Activated naive CD4-positive, alpha-beta T cell treated with anti-CD3 and anti-CD28 coated beads for 36 hours (primary cell): ENCODE measurements around the gene RAB7B. TPM values are rescaled to one million over a fixed set of nuclear protein-coding genes. Genes with fewer than 3 reads are reported as not detected.

ENCODE experiments used
- CTCF ChIA-PET: fragments of 350-600 bp; sonication (Branson Sonifier 250); formaldehyde crosslinking; loops from one replicate; lab custom pipeline; 2021; ENCODE audit warnings: antibody characterized with exemption; lab: Charles Lee
- DNase-seq: peaks from one replicate; pipeline ENCODE4 v3.0.0-alpha.2; 2020
- H3K27ac Mint-ChIP-seq: one replicate; pipeline ENCODE4 v1.8.0; 2021; ENCODE audit warnings: mild to moderate bottlenecking, mixed read lengths
- H3K27me3 Mint-ChIP-seq: one replicate; pipeline ENCODE4 v1.8.0; 2021; ENCODE audit warnings: low read depth, mixed read lengths
- H3K36me3 Mint-ChIP-seq: one replicate; pipeline ENCODE4 v1.8.0; 2021; ENCODE audit warnings: low read depth, mixed read lengths
- H3K4me1 Mint-ChIP-seq: one replicate; pipeline ENCODE4 v1.8.0; 2021; ENCODE audit warnings: low read depth, mixed read lengths
- H3K4me3 Mint-ChIP-seq: one replicate; pipeline ENCODE4 v1.8.0; 2021; ENCODE audit warnings: mild to moderate bottlenecking, moderate library complexity, mixed read lengths
- H3K9me3 Mint-ChIP-seq: one replicate; pipeline ENCODE4 v1.8.0; 2021; ENCODE audit warnings: mixed read lengths
- intact Hi-C: fragments of 100-400 bp; cut with micrococcal nuclease; formaldehyde crosslinking; loops from one replicate; pipeline ENCODE4 v1.15.1; 2023
- total RNA-seq, 2 experiments: library from RNA; stranded (reverse); gene quantifications; one replicate each; pipeline ENCODE4 v1.2.3, GENCODE V29; 2021

The RAB7B gene
- total RNA-seq, 2 experiments from 2014 or later = not detected

GRCh38 chr1:205967554-205968335, 35.5 kb downstream of the RAB7B start:
- CTCF ChIA-PET = interaction anchor here (0.9 to 3.1 kb wide), 3 partner anchors 10 to 304 kb away, joined by 4 to 12 read pairs (median 6); no protein-coding TSS in a partner anchor
- no peaks in the 10 kb centered on the region for H3K9me3 Mint-ChIP-seq
- no peak for DNase-seq
- H3K4me1 Mint-ChIP-seq = no peaks in the 10 kb centered on the region
- H3K27ac Mint-ChIP-seq = no peak overlapping the region
- H3K27me3 Mint-ChIP-seq = no peaks in the 10 kb centered on the region
- no peak overlapping the region for H3K4me3 Mint-ChIP-seq
- intact Hi-C loops = no loop called here
- H3K36me3 Mint-ChIP-seq = no peaks in the 10 kb centered on the region

- CTCF ChIA-PET = interaction anchor here (2.4 kb wide), 1 partner anchor 12 kb away, joined by 12 read pairs; no protein-coding TSS in a partner anchor
- no peak overlapping the region for H3K4me3 Mint-ChIP-seq
- H3K9me3 Mint-ChIP-seq = no peaks in the 10 kb centered on the region
- H3K4me1 Mint-ChIP-seq = peaks cover 10% of the 10 kb centered on the region
- no peaks in the 10 kb centered on the region for H3K36me3 Mint-ChIP-seq
- H3K27me3 Mint-ChIP-seq = peaks cover 4% of the 10 kb centered on the region
- no peak overlapping the region for H3K27ac Mint-ChIP-seq
- intact Hi-C loops = no loop called here
- DNase-seq = no peak
Observed at GRCh38 chr1:205965036-205965884, 37.9 kb downstream of the RAB7B start.

- Mint-ChIP-seq H3K9me3 (no peaks in the 10 kb centered on the region), H3K27ac (no peak overlapping the region), H3K4me3 (no peak overlapping the region), H3K4me1 (peaks cover 10% of the 10 kb centered on the region), H3K36me3 (no peaks in the 10 kb centered on the region), H3K27me3 (peaks cover 10% of the 10 kb centered on the region)
- CTCF ChIA-PET = interaction anchor here (1.1 to 2.4 kb wide), 2 partner anchors 14 kb away, joined by 5 to 12 read pairs; no protein-coding TSS in a partner anchor
- intact Hi-C loops = no loop called here
- no peak for DNase-seq
Observed at GRCh38 chr1:205963352-205964155, 39.6 kb downstream of the RAB7B start.

- CTCF ChIA-PET = interaction anchor here (1.1 kb wide), 1 partner anchor 14 kb away, joined by 5 read pairs; no protein-coding TSS in a partner anchor
- Mint-ChIP-seq H3K9me3 (no peaks in the 10 kb centered on the region), H3K27me3 (peaks cover 10% of the 10 kb centered on the region), H3K27ac (no peak overlapping the region), H3K4me3 (no peak overlapping the region), H3K36me3 (no peaks in the 10 kb centered on the region), H3K4me1 (peaks cover 10% of the 10 kb centered on the region)
- intact Hi-C loops = no loop called here
- no peak for DNase-seq
Observed at GRCh38 chr1:205962821-205963221, 40.4 kb downstream of the RAB7B start.

- peaks cover 10% of the 10 kb centered on the region for H3K4me1 Mint-ChIP-seq
- no peak overlapping the region for H3K4me3 Mint-ChIP-seq
- H3K27ac Mint-ChIP-seq = no peak overlapping the region
- peaks cover 10% of the 10 kb centered on the region for H3K27me3 Mint-ChIP-seq
- CTCF ChIA-PET = interaction anchor here (1.1 to 1.8 kb wide), 2 partner anchors 15 kb away, joined by 4 to 5 read pairs; no protein-coding TSS in a partner anchor
- H3K36me3 Mint-ChIP-seq = no peaks in the 10 kb centered on the region
- intact Hi-C loops = no loop called here
- DNase-seq = no peak
- no peaks in the 10 kb centered on the region for H3K9me3 Mint-ChIP-seq
Observed at GRCh38 chr1:205961991-205962820, 41.0 kb downstream of the RAB7B start.

- Mint-ChIP-seq H3K4me1 (peaks cover 10% of the 10 kb centered on the region), H3K27ac (no peak overlapping the region), H3K27me3 (peaks cover 10% of the 10 kb centered on the region), H3K36me3 (no peaks in the 10 kb centered on the region), H3K9me3 (no peaks in the 10 kb centered on the region), H3K4me3 (no peak overlapping the region)
- CTCF ChIA-PET = interaction anchor here (1.8 kb wide), 1 partner anchor 16 kb away, joined by 4 read pairs; no protein-coding TSS in a partner anchor
- DNase-seq = peak; percentile 78
- intact Hi-C loops = no loop called here
Observed at GRCh38 chr1:205961405-205961804, 41.8 kb downstream of the RAB7B start.

GRCh38 chr1:205959789-205960188, 43.4 kb downstream of the RAB7B start:
- Mint-ChIP-seq H3K27ac (no peak overlapping the region), H3K4me1 (peaks cover 10% of the 10 kb centered on the region), H3K36me3 (no peaks in the 10 kb centered on the region), H3K27me3 (peaks cover 14% of the 10 kb centered on the region), H3K9me3 (no peaks in the 10 kb centered on the region), H3K4me3 (no peak overlapping the region)
- intact Hi-C loops = no loop called here
- CTCF ChIA-PET = interaction anchor here (0.8 to 2.4 kb wide), 2 partner anchors 17 to 40 kb away, joined by 3 to 12 read pairs; no protein-coding TSS in a partner anchor
- no peak for DNase-seq

GRCh38 chr1:205955499-205955898, 47.7 kb downstream of the RAB7B start:
- CTCF ChIA-PET = no interaction called here
- Mint-ChIP-seq H3K36me3 (no peaks in the 10 kb centered on the region), H3K4me3 (no peak overlapping the region), H3K27me3 (peaks cover 12% of the 10 kb centered on the region), H3K4me1 (no peaks in the 10 kb centered on the region), H3K9me3 (no peaks in the 10 kb centered on the region), H3K27ac (no peak overlapping the region)
- intact Hi-C loops = no loop called here
- no peak for DNase-seq

GRCh38 chr1:205954819-205955404, 48.3 kb downstream of the RAB7B start:
- intact Hi-C loops = no loop called here
- CTCF ChIA-PET = no interaction called here

GRCh38 chr1:205951746-205952145, 51.4 kb downstream of the RAB7B start:
- no peak overlapping the region for H3K27ac Mint-ChIP-seq
- no peaks in the 10 kb centered on the region for H3K9me3 Mint-ChIP-seq
- CTCF ChIA-PET = interaction anchor here (1.5 to 3.1 kb wide), 3 partner anchors 9 to 35 kb away, joined by 5 to 20 read pairs (median 8); partner anchors contain the start of gene SLC26A9
- no peak overlapping the region for H3K4me3 Mint-ChIP-seq
- DNase-seq = no peak
- intact Hi-C loops = no loop called here
- no peaks in the 10 kb centered on the region for H3K4me1 Mint-ChIP-seq
- no peaks in the 10 kb centered on the region for H3K36me3 Mint-ChIP-seq
- H3K27me3 Mint-ChIP-seq = peaks cover 4% of the 10 kb centered on the region

More at GRCh38 chr1:205954819-205955404, 48.3 kb downstream of the RAB7B start:
- no peaks in the 10 kb centered on the region for H3K9me3 Mint-ChIP-seq
- no peak overlapping the region for H3K27ac Mint-ChIP-seq
- peaks cover 9% of the 10 kb centered on the region for H3K27me3 Mint-ChIP-seq
- no peaks in the 10 kb centered on the region for H3K36me3 Mint-ChIP-seq
- no peak overlapping the region for H3K4me3 Mint-ChIP-seq
- no peak for DNase-seq
- no peaks in the 10 kb centered on the region for H3K4me1 Mint-ChIP-seq
